Inflammatory macrophage treated with lipopolysaccharide for 4 hours (primary cell): Measurements from ENCODE around the gene GPR153.
"Not testable (repeated sequence)": the region's sequence is repeated elsewhere in the genome, so short reads cannot be mapped to it uniquely, and the experiment has no call there.

ENCODE experiments used
- DNase-seq: peaks from one replicate; pipeline ENCODE4 v3.0.0-alpha.2; 2020

Gene GPR153

GRCh38 chr1:6260961-6261614, at the start of gene GPR153:
Gene GPR153, minus strand, starts transcription at chr1:6261098. Its CDS starts 6,193 bp downstream, at chr1:6254905.
- peak; percentile 57 for DNase-seq

- no peak for DNase-seq
Observed at GRCh38 chr1:6310116-6310848, 49.4 kb upstream of the GPR153 start.

DNA sequence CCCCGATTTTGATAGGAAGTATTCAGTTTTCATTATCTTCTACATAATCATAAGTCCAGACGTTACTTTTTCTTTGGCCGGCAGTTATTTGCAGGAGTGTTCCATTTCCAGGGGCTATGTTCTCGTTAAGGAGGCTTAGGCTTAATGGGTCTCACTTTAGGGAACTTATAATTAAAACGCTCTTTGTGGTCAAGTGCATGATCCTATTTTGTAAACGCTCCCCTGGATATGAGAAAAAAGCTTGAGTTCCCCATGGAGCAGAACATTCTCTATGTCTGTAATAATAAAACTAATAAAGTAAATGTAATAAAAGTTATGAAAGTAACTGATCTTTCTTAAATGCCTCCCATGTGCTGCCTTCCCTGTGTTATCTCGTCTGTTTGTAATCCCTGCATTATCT, 48.7 kb upstream of the GPR153 start:
- DNase-seq, result no peak

DNA sequence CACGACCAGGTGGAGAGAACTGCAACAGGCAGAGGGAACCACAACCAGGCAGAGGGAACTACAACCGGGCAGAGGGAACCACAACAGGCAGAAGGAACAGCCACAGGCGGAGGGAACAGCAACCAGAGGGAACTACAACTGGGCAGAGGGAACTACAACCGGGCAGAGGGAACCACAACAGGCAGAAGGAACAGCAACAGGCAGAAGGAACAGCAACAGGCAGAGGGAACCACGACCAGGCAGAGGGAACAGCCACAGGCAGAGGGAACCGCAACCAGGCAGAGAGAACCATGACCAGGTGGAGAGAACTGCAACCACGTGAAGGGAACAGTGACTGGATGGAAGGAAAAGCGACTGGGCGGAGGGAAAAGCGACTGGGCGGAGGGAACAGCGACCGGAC, 47.6 kb upstream of the GPR153 start:
- DNase-seq, result no peak

- not testable (repeated sequence) for DNase-seq
Observed at GRCh38 chr1:6307682-6308081, 46.8 kb upstream of the GPR153 start.

- DNase-seq, result no peak
Observed at GRCh38 chr1:6307099-6307498, 46.2 kb upstream of the GPR153 start.

- DNase-seq, result no peak
Observed at GRCh38 chr1:6303397-6304012, 42.6 kb upstream of the GPR153 start.

- DNase-seq, result no peak
Observed at GRCh38 chr1:6302568-6302967, 41.7 kb upstream of the GPR153 start.

DNA sequence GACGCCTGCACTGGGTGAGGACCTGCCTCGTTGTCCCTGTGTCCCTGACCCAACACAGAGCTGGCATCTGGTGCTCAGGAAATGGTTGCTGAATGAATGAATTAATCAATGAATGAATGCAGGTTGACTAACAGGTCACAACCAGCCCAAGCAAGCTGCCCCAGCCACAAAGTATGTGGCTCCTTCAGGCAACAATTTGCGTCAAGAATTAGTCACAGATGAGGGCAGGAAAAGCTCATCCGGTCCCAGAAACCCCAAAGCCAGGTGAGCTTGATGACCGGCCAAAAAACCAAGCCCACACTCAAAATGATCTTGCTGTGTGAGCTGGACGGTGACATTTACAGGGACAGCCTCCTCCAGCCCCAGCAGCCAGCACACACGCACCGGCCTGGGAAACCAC, 40.6 kb upstream of the GPR153 start:
- DNase-seq, result no peak

GRCh38 chr1:6300342-6301048, 39.6 kb upstream of the GPR153 start:
- no peak for DNase-seq

DNA sequence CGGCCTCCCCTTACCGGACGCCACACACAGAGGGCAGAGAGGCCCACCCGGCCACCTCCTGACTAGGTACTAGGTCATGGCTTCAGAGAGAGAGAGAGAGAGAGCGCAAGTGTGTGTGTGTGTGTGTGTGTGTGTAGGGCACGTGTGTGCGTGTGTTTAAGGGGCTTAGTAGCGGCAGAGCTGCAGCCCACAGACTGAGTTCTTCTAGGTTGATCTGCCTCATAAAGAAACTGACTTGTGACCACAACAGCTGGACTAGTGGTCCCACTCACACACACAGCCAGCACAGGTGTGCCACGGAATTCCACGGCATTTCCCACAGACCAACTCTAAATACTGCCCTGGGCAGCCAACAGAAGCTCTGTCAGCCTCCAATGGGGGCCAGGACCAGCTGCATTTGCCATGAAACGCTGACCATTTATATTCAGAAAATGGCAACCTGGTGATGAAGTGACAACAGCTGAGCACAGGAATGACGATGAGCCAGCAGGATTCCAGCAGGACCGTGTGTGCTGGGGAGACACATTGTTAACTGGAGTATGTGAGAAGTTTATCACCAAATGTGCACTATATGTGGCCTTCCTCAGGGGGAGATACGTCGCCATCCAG, 38.8 kb upstream of the GPR153 start:
- no peak for DNase-seq

- DNase-seq, result no peak
Observed at GRCh38 chr1:6298940-6299465, 38.1 kb upstream of the GPR153 start.

DNA sequence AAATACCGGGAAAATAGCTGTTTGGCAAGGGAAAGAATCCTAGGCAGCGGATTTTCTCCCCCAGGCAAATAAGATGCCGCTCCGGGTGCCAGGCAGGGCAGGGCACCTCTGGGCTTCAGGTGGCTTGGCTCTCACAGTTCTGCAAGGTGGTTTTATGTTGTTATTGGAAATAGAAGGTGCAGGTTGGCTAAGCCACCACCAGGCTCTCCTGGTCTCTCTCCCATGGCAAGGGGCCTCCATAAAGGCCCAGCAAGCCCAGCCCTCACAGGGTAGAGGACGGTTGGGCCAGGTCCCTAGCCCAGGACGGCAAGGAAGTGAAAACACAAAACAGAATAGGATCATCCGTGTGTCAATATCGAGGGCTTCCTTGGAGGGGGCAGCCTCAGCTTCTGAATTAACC, 37.6 kb upstream of the GPR153 start:
- DNase-seq, result no peak

DNA sequence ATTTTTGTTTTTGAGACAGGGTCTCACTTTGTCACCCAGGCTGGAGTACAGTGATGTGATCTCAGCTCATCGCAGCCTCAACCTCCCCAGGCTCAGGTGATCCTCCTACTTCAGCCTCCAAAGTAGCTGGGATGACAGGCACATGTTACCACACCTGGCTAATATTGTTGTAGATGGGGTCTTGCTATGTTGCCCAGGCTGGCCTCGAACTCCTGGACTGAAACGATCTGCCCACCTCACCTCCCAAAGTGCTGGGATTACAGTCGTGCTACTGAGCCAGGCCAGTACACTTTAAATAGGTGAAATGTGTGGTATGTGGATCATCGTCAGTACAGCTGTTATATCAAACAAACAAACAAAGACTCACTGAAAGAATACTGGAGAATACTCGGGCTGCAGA, 35.0 kb upstream of the GPR153 start:
- no peak for DNase-seq

DNA sequence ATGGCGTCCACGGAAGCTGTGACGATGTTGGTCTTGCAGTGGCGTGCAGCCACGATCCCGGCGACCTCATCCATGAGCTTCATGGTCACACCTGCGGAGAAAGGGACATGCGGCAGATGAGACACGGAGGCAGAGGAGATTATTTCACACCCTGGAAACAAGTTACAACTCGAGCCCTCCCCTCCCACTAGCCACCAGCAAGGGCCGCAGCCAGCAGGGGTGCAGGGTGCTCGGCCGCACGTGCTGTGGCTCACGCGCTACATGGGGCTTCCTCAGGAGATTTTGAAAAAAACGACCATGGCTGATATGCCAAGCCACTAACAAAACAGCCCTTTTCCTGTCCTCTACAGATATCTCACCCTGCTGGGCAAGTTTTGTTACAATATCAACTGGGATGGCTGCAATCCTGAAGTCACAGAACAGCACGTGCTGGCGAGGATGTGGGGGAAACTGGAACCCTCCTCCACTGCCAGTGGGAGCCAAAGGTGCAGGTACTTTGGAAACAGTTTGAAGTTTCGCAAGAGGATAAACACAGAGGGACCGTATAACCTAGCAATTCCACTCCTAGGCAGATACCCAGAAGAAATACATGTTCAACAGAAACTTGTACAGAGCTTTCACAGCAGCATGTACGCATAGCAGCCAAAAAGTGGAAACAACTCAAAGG, 34.1 kb upstream of the GPR153 start:
- DNase-seq, result no peak

- no peak for DNase-seq
Observed at GRCh38 chr1:6294080-6294889, 33.4 kb upstream of the GPR153 start.

- no peak for DNase-seq
Observed at GRCh38 chr1:6292102-6292501, 31.2 kb upstream of the GPR153 start.

- DNase-seq, result no peak
Observed at GRCh38 chr1:6288665-6289064, 27.8 kb upstream of the GPR153 start.

DNA sequence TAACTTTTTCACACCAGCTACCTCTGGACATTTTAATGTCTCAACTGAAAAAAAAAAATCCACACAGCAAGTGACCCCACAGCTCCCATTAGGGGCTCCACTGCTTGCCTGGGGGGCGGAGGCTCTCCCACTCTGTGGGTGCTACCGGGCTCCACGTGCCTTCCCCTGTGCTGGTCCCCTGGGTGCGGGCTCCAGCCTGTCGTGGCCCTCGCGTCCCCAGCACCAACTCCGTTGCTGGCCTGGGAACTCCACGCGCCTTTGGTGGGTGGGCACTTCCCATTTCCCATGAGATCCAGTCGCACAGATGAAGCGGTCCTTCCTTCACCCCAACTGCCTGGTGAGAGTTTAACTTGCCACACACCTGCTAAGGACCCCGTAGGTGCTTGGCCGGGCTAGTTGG, 27.1 kb upstream of the GPR153 start:
- DNase-seq, result no peak

GRCh38 chr1:6287431-6287886, 26.6 kb upstream of the GPR153 start:
- no peak for DNase-seq

- no peak for DNase-seq
Observed at GRCh38 chr1:6287029-6287428, 26.1 kb upstream of the GPR153 start.
